ENCODE data around the gene VPS45. TPM values are rescaled to one million over a fixed set of nuclear protein-coding genes. Genes with fewer than 3 reads are reported as not detected.

Gene VPS45
- polyA plus RNA-seq, 1 donor from 2014 or later: 174 TPM

DNA sequence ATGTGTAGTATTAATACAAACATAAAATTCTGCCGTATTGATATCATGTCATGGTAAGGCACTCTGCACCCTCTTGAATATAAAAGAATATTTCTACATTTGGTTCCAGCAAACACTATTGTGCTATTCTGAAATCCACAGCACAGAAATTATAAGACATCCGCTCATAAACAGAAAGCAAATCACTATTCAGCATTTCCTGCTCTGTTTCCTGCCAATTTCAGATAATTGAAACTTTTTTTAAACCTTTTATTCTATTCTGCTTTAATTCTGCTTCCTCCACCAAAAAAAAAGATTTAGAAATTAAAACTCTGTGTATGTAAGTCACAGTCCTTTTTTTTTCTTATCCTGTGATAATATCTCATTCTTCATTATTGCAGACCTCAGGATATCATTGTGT, 42.5 kb downstream of the VPS45 start:
- Histone ChIP-seq H3K4me2 (ENCODE audit: low read length) (no peak overlapping the region), H3K27me3 (ENCODE audit: insufficient read depth, low read depth, low read length) (no peaks in the 10 kb centered on the region), H3K9me3 (ENCODE audit: low read length) (no peaks in the 10 kb centered on the region), H4K20me1 (ENCODE audit: insufficient read depth) (no peaks in the 10 kb centered on the region), H3F3A (ENCODE audit: insufficient read depth, low read length, poor library complexity, severe bottlenecking) (no peaks in the 10 kb centered on the region), H3K79me2 (replicated peaks; ENCODE audit: insufficient read depth, low read length) (no peaks in the 10 kb centered on the region), H3K9me2 (ENCODE audit: insufficient read depth, low read length) (no peaks in the 10 kb centered on the region), H3K9ac (ENCODE audit: low read length) (no peak overlapping the region), H3K36me3 (ENCODE audit: insufficient read depth, low read length) (peaks cover 15% of the 10 kb centered on the region), H2AFZ (ENCODE audit: low read depth, low read length) (no peak overlapping the region), H3K4me3 (ENCODE audit: low read length) (no peak overlapping the region), H3K27ac (ENCODE audit: low read length) (no peak overlapping the region)
- TF ChIP-seq EP300 (conservative IDR thresholded peaks at IDR 0.05; ENCODE audit: poor library complexity, severe bottlenecking) (no peak), POLR2AphosphoS5 (IDR thresholded peaks at IDR 0.05) (no peak), TAF1 (IDR thresholded peaks at IDR 0.05; ENCODE audit: low read depth) (no peak), SMC3 (conservative IDR thresholded peaks at IDR 0.05; ENCODE audit: poor library complexity) (no peak), RAD21 (conservative IDR thresholded peaks at IDR 0.05) (no peak), EZH2 (IDR thresholded peaks at IDR 0.05; ENCODE audit: borderline replicate concordance, insufficient read depth, low read length, poor library complexity, severe bottlenecking) (no peak), MXI1 (conservative IDR thresholded peaks at IDR 0.05; ENCODE audit: poor library complexity, severe bottlenecking) (no peak)
- TF ChIP-seq, protein P1, sequence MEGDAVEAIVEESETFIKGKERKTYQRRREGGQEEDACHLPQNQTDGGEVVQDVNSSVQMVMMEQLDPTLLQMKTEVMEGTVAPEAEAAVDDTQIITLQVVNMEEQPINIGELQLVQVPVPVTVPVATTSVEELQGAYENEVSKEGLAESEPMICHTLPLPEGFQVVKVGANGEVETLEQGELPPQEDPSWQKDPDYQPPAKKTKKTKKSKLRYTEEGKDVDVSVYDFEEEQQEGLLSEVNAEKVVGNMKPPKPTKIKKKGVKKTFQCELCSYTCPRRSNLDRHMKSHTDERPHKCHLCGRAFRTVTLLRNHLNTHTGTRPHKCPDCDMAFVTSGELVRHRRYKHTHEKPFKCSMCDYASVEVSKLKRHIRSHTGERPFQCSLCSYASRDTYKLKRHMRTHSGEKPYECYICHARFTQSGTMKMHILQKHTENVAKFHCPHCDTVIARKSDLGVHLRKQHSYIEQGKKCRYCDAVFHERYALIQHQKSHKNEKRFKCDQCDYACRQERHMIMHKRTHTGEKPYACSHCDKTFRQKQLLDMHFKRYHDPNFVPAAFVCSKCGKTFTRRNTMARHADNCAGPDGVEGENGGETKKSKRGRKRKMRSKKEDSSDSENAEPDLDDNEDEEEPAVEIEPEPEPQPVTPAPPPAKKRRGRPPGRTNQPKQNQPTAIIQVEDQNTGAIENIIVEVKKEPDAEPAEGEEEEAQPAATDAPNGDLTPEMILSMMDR (IDR thresholded peaks at IDR 0.05; ENCODE audit: poor library complexity, severe bottlenecking): no peak
- TF ChIP-seq, protein P2, sequence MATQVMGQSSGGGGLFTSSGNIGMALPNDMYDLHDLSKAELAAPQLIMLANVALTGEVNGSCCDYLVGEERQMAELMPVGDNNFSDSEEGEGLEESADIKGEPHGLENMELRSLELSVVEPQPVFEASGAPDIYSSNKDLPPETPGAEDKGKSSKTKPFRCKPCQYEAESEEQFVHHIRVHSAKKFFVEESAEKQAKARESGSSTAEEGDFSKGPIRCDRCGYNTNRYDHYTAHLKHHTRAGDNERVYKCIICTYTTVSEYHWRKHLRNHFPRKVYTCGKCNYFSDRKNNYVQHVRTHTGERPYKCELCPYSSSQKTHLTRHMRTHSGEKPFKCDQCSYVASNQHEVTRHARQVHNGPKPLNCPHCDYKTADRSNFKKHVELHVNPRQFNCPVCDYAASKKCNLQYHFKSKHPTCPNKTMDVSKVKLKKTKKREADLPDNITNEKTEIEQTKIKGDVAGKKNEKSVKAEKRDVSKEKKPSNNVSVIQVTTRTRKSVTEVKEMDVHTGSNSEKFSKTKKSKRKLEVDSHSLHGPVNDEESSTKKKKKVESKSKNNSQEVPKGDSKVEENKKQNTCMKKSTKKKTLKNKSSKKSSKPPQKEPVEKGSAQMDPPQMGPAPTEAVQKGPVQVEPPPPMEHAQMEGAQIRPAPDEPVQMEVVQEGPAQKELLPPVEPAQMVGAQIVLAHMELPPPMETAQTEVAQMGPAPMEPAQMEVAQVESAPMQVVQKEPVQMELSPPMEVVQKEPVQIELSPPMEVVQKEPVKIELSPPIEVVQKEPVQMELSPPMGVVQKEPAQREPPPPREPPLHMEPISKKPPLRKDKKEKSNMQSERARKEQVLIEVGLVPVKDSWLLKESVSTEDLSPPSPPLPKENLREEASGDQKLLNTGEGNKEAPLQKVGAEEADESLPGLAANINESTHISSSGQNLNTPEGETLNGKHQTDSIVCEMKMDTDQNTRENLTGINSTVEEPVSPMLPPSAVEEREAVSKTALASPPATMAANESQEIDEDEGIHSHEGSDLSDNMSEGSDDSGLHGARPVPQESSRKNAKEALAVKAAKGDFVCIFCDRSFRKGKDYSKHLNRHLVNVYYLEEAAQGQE (IDR thresholded peaks at IDR 0.05; ENCODE audit: borderline replicate concordance): no peak

DNA sequence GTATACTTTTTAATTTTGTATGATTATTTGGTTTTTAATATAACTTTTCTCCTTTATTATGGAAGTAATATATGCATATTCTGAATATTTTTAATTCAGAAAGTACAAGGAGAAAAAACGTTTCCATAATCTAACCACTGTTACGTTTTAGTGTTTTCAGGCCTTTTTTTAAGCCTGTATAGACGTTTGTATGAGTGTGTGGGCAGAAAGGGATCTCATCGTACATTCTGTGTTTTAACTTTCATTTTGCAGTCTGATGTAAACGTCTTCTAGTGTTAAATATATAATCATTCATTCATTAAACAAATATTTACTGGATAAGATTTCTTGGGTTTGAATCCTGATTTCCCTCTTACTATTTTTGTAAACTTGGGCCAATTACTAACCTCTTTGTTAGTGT, 44.1 kb downstream of the VPS45 start:
- Histone ChIP-seq H3K9me2 (ENCODE audit: insufficient read depth, low read length) (no peaks in the 10 kb centered on the region), H3K27me3 (ENCODE audit: insufficient read depth, low read depth, low read length) (no peaks in the 10 kb centered on the region), H3K4me3 (ENCODE audit: low read length) (no peak overlapping the region), H3K9me3 (ENCODE audit: low read length) (no peaks in the 10 kb centered on the region), H3K36me3 (ENCODE audit: insufficient read depth, low read length) (peaks cover 16% of the 10 kb centered on the region), H3K79me2 (replicated peaks; ENCODE audit: insufficient read depth, low read length) (no peaks in the 10 kb centered on the region), H3K9ac (ENCODE audit: low read length) (no peak overlapping the region), H3K4me2 (ENCODE audit: low read length) (no peak overlapping the region), H2AFZ (ENCODE audit: low read depth, low read length) (no peak overlapping the region), H3K27ac (ENCODE audit: low read length) (no peak overlapping the region), H3F3A (ENCODE audit: insufficient read depth, low read length, poor library complexity, severe bottlenecking) (no peaks in the 10 kb centered on the region), H4K20me1 (ENCODE audit: insufficient read depth) (no peaks in the 10 kb centered on the region)
- TF ChIP-seq, protein P2 (IDR thresholded peaks at IDR 0.05; ENCODE audit: borderline replicate concordance): no peak
- TF ChIP-seq MXI1 (conservative IDR thresholded peaks at IDR 0.05; ENCODE audit: poor library complexity, severe bottlenecking) (no peak), RAD21 (conservative IDR thresholded peaks at IDR 0.05) (no peak), SMC3 (conservative IDR thresholded peaks at IDR 0.05; ENCODE audit: poor library complexity) (no peak), POLR2AphosphoS5 (IDR thresholded peaks at IDR 0.05) (no peak), EZH2 (IDR thresholded peaks at IDR 0.05; ENCODE audit: borderline replicate concordance, insufficient read depth, low read length, poor library complexity, severe bottlenecking) (no peak), TAF1 (IDR thresholded peaks at IDR 0.05; ENCODE audit: low read depth) (no peak)
- TF ChIP-seq, protein P1 (IDR thresholded peaks at IDR 0.05; ENCODE audit: poor library complexity, severe bottlenecking): no peak

Data from neural cell (in vitro differentiated cells).